HG03196 (cell line): Measurements from ENCODE around the gene FGFR1OP2.
"Not testable (repeated sequence)": the region's sequence is repeated elsewhere in the genome, so short reads cannot be mapped to it uniquely, and the experiment has no call there.

ENCODE experiments used
- ATAC-seq: cut with Tn5 transposase; IDR thresholded peaks from one replicate; pipeline ENCODE4 v1.9.1; 2021; ENCODE audit not compliant: unreplicated experiment

The FGFR1OP2 gene

DNA sequence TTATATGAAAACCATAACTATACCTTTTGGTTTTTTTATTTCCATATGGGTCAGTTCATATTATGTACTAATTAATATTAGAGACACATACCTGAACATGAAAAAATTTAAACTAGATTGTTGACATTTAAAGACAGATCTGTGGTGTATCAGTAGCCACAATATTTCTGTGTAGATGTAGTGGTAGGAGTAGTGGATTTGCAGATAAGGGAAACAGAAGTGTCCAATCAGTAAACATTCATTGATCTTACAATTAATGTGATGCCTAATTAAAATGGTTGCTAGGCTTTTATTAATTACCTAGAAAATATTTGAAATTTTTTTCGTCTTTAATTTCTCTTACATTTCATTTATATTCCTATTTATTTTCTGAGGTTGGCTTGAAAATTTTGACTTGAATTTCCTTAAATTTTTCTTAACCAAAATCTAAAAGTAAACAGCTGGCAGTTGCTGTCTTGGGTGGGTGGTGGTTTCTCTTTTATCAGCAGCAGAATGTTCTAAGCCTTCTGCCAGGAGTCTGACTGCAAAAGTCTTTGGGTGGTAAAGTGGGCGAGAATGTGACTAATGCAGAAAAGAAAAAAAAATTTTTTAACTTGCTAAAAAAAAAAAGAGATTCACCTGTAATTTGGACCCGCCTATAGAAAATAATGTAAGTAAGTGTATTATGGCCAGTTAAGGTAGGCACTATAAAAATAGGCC, 2.4 kb downstream of the FGFR1OP2 start:
- ATAC-seq, result no peak

DNA sequence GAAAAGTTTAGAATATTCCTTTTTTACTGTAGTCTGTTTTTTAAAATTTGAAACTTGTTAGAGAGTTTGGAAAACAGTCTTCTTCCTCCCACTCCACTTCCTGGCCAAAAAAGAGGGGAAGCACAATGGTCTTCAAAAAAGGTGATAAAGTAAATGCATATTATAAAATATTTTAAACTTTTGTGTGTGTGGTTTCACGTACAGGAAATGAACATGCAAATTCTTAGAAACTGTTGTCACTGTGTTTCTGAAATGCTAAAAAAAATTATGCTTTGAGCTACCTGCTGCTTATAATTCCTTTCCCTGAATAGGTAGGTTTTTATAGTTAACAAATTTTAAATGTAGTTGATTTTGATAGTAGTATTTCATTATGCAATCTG, 2.9 kb downstream of the FGFR1OP2 start:
- no peak for ATAC-seq

DNA sequence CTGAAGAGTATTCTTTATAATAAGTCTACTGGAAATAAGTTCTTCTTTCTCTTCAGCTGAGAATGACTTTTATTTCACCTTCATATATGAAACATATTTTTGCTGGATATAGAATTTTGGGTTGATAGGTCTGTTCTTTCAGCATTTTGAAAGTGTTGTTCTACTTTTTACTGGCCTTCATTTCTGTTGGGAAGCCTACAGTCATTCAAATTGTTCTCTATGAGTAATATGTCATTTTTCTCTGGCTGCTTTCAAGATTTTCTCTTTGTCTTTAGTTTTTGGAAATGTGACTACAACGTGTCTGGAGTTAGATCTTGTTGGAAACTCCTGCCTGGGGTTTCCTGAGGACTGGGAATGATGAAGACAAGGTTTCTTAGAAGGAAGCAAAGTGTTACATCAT, 10.0 kb downstream of the FGFR1OP2 start:
- no peak for ATAC-seq

- no peak for ATAC-seq
These were observed 15.2 kb downstream of the FGFR1OP2 start for GRCh38 chr12:26953447-26953846.

GRCh38 chr12:26954027-26954426, 15.8 kb downstream of the FGFR1OP2 start:
- no peak for ATAC-seq

DNA sequence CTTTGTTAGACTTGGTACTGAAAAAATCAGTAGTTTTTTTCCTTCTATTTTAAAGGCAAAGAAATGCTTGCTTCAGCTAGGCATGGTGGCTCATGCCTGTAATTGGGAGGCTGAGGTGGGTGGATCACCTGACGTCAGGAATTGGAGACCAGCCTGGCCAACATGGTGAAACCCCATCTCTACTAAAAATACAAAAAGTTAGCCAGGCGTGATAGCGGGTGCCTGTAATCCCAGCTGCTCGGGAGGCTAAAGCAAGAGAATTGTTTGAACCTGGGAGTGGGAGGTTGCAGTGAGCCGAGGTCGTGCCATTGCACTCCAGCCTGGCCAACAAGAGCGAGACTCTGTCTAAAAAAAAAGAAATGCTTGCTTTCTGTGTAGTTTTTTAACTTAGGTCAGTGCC, 23.1 kb downstream of the FGFR1OP2 start:
- ATAC-seq, result not testable (repeated sequence)

- ATAC-seq, result no peak
These were observed 23.5 kb downstream of the FGFR1OP2 start for GRCh38 chr12:26961803-26962202.

GRCh38 chr12:26963413-26963812, 25.1 kb downstream of the FGFR1OP2 start:
- no peak for ATAC-seq

DNA sequence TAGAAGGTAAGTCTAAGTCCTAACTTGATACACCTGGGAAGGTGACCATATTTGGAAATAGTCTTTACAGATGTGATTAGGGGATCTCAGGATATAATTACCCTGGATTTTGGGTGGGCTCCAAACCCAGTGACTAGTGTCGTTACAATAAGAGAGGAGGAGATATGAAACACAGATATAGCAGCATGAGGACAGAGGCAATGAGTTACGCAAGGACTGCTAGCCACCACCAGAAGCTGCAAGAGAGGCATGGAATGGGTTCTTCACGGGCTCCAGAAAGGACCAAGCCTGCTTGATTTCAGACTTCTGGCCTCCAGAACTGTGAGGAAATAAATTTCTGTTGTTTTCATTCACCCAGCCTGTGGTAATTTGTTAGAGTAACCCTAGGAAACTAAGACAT, 28.6 kb downstream of the FGFR1OP2 start:
- no peak for ATAC-seq

- ATAC-seq, result no peak
These were observed 31.9 kb downstream of the FGFR1OP2 start for GRCh38 chr12:26970136-26970535.

DNA sequence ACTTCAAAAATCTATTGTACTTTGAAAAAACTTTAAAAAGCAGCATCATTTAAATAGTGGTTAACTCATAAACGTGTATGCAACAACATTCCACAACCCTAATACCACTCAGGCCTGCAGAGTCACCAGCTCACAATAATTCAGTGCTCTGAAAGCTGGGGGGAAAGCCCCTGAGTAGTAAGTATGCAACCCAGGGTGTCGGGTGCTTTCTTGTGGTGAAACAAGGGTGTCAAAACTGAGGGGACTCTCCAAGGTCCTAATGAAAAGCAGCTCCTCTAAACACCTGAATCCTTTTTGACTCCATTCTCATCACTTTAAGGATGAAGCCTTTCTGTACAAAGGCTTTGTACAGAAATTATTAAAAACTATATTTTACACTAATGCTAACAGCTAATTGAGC, 33.7 kb downstream of the FGFR1OP2 start:
- ATAC-seq, result peak; percentile 91

DNA sequence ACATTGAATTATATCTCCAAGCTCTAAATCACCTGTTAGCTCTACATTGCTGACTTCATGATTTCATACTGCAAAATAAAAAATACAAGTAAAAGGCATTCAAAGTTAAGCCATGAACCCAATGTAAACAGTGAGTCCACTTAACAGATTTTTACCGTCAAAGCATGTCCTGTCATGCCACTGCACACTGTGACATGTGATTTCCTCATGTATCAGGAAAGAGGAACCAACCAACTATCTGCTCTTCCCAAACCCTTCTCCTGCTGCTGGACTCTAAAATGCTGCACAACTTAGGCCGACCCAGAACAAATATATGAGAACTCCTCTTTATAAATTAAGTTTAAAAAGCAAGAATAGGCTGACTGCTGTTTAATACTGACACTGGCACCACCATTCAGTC, 38.4 kb downstream of the FGFR1OP2 start:
- no peak for ATAC-seq

- ATAC-seq, result no peak
These were observed 40.5 kb downstream of the FGFR1OP2 start for GRCh38 chr12:26978801-26979200.

GRCh38 chr12:26979733-26980132, 41.5 kb downstream of the FGFR1OP2 start:
- no peak for ATAC-seq

DNA sequence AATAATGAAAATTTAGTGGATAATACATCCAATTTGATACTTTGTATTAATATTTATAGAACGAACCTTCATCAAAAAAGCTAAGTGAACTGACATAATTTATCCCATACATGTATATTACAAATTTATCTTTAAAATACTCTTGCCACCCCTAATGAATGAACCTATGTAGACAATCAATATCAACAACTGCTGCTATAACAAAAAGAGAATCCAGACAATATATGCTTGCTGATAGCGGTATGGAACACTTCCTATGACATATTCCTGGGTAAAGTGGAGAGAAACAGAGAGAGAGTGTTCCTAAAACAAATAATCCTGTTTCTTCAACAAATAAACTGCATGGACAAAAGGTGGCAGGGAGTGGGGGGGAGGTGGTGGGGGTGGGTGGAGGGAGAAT, 44.6 kb downstream of the FGFR1OP2 start:
- no peak for ATAC-seq

DNA sequence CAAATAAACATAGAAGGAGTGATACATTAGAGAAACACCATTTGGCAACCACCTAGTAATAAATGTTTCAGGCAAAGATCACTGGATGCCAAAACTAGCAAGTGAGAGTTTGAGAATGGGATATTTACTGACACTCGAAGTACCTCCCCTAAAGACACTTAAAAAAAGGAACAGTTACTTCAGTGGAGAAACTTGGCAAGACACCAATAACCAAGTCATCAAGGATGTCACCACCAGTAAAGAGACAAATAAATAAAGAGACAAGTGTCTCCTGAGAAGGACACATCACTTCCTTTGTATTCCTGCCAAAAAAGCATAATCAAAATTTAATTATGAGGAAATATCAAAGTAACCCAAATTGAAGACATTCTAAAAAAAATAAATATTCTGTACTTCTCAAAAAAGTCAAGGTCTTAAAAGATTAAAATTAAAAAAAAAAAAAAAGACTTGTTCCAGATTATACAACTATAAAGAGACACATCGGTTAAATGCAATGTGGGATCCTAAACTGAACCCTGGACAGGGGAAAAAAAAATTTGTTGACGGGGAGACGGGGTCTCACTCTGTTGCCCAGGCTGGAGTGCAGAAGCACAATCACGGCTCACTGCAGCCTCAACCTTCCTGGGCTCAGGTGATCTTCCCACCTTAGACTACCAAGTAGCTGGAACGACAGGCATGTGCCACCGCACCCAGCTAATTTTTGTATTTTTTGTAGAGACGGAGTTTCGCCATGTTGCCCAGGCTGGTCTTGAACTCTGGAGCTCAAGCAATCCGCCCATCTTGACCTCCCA, 49.6 kb downstream of the FGFR1OP2 start:
- no peak for ATAC-seq

DNA sequence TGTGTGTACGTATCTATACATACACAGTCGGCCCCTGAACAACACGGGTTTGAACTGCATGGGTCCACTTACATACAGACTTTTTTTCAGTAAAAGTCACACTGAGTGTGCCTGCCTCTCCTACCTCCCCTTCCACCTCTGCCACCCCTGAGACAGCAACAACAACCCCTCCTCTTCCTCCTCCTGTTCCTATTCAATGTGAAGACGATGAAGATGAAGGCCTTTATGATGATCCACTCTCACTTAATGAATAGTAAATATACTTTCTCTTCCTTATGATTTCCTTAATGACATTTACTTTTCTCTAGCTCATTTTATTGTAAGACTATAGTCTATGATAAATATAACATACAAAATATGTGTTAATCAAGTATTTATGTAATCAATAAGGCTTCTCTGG, 50.4 kb downstream of the FGFR1OP2 start:
- ATAC-seq, result no peak

- ATAC-seq, result no peak
These were observed 51.6 kb downstream of the FGFR1OP2 start for GRCh38 chr12:26989873-26990272.

DNA sequence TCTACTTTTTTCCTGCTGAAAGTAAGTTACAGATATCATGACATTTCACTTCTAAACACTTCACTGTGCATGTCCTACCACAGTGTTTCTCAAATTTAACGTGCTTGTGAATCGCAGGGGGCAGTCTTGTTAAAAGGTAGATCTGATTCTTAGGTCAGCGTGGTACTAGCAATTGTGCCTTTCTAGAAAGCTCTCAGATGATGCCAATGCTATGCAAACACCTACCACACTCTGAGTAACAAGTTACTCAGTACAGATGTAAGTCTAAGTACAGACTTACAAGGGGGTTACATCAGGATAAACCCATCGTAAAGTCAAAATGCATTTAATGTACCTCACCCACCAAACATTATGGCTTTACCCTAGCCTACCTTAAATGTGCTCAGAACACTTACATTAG, 53.6 kb downstream of the FGFR1OP2 start:
- no peak for ATAC-seq

DNA sequence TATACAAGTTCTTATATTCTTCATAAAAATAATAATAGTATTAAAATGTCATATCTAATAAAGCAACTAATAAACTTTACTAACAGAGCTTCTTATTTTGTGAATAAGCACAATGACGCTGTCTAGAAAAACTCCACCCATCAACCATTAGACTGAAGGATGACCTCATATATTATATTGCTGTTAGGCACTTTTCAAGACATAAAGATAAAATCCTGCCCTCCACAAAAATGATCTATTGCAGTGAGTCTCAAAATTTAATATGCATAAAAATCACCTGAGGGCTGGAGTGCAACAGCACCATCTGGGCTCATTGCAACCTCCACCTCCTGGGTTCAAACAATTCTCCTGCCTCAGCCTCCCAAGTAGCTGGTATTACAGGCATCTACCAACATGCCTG, 55.8 kb downstream of the FGFR1OP2 start:
- ATAC-seq, result no peak

DNA sequence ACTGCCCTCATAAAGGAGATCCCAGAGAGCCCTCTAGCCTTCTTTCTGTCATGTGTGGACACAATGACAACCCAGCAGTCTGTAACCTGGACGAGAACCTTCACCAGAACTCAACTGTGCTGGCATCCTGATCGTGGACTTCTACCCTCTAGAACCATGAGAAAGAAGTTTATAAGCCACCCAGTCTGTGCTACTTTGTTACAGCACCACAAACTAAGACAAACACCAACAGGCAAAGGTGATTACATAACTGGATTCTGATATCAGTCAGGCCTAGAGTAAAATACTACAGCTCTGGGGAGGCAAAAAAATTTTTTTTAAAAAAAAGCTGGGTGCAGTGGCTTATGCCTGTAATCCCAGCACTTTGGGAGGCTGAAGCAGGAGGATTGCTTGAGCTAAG, 57.4 kb downstream of the FGFR1OP2 start:
- ATAC-seq, result no peak

DNA sequence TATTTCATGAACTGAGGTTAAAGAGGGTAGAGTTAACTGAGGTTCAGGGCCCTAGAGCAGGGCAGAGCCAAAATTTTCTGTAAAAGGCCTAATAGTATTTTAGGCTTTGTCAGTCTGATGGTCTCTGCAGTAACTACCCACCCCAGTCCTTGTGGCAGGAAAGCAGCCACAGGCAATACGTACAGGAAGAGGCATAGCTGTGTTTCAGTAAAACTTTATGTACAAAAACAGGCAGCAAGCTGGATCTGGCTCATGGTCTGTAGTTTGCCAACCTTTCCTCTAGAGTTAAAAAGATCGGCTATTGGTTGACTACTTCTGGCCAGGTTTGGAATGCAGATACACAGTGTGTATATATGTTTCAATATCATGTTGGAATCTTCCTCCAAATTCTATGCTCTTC, 58.7 kb downstream of the FGFR1OP2 start:
- ATAC-seq, result no peak

- no peak for ATAC-seq
These were observed 62.7 kb downstream of the FGFR1OP2 start for GRCh38 chr12:27000961-27001360.
